ENCODE results near the gene HIVEP3.

- TF ChIP-seq POLR2A (IDR thresholded peaks at IDR 0.05; ENCODE audit: low read length) (no peak), GATA1 (IDR thresholded peaks at IDR 0.05; ENCODE audit: low read depth, low read length) (no peak)
These were observed 80.5 kb downstream of the HIVEP3 start for GRCh38 chr1:41838266-41838665.

Measured in erythroblast (primary cell).